Heart right ventricle (tissue), 16 donors: ENCODE results near the gene VKORC1L1. TPM values are rescaled to one million over a fixed set of nuclear protein-coding genes. Genes with fewer than 3 reads are reported as not detected.
A peak's percentile ranks its signal among the peaks of the same experiment; 100 is the strongest.

ENCODE experiments used
- ATAC-seq, 8 donors: fragments of 200-7000 bp; cut with Tn5 transposase; one replicate each; pipeline ENCODE4 v1.9.1; 2020; ENCODE audit warnings: mild to moderate bottlenecking in 8 of 8, moderate library complexity in 8 of 8, moderate number of reproducible peaks in 1 of 8
- DNase-seq, 2 donors: peaks; one replicate each; pipeline ENCODE4 v3.0.0-alpha.2; 2020
- H3K27ac ChIP-seq, 10 donors: fragments of 200-600 bp; sonication (generic) in 2 of 10; one replicate each; pipeline versions ENCODE4 v1.5.0 to v1.8.0; 2020 to 2022; ENCODE audit warnings: mild to moderate bottlenecking in 3 of 10
- H3K27me3 ChIP-seq, 7 donors: fragments of 200-600 bp; one replicate each; pipeline ENCODE4 v1.8.0; 2021 to 2022; ENCODE audit warnings: mild to moderate bottlenecking in 2 of 7
- H3K36me3 ChIP-seq, 9 donors: fragments of 200-600 bp; sonication (generic) in 1 of 9; one replicate each; pipeline versions ENCODE4 v1.5.0 to v1.8.0; 2020 to 2022; ENCODE audit warnings: mild to moderate bottlenecking in 2 of 9
- H3K4me1 ChIP-seq, 9 donors: fragments of 200-600 bp; sonication (generic) in 1 of 9; one replicate each; pipeline versions ENCODE4 v1.5.0 to v1.8.0; 2020 to 2022; ENCODE audit warnings: mild to moderate bottlenecking in 4 of 9
- H3K4me3 ChIP-seq, 10 donors: fragments of 200-600 bp; sonication (generic) in 2 of 10; one replicate each; pipeline versions ENCODE4 v1.5.0 to v1.8.0; 2020 to 2022; ENCODE audit warnings: mild to moderate bottlenecking in 7 of 10, moderate library complexity in 2 of 10
- H3K9me3 ChIP-seq, 11 donors: fragments of 200-600 bp in 10 of 11; sonication (generic) in 2 of 11; one replicate each; pipeline versions ENCODE4 v1.5.0 to v1.8.0; 2013 to 2022; ENCODE audit warnings: mild to moderate bottlenecking in 2 of 11, control low read depth in 1 of 11, moderate library complexity in 1 of 11
- CTCF ChIP-seq, 9 donors: fragments of 200-600 bp; sonication (generic) in 2 of 9; IDR thresholded peaks; one replicate each; pipeline versions ENCODE4 v1.5.0 to v1.8.0; 2021 to 2022; ENCODE audit warnings: antibody characterized with exemption in 9 of 9, mild to moderate bottlenecking in 5 of 9, moderate library complexity in 1 of 9
- WGBS, 2 donors: extraction: QIAGEN DNeasy Blood & Tissue Kit; methylation state at CpG; one replicate each; pipeline ENCODE4 v1.1.7; 2013; ENCODE audit warnings: inconsistent platforms in 1 of 2; 5-methylcytosine and 5-hydroxymethylcytosine counted together
- intact Hi-C, 10 donors: fragments of 100-400 bp; cut with DNase I; formaldehyde crosslinking; loops; one replicate each; pipeline versions ENCODE4 v1.11.1 to v1.14.2; 2022
- polyA plus RNA-seq, 2 donors: library from polyadenylated mRNA; stranded (reverse); fragments of 200-250 nt; gene quantifications; one replicate each; pipeline ENCODE4 v1.2.3, GENCODE V29; 2013
- total RNA-seq, 10 donors: library from RNA; stranded (reverse); fragmentation: NEBNext Ultra II Directional in 3 of 10; extraction: Animal tissue kit (Norgen Biotek cat#: 25700) in 3 of 10; gene quantifications; one replicate each; pipeline versions ENCODE4 v1.2.1 to v1.2.4, GENCODE V29; 2021 to 2023
- donor health status: Arrhythmogenic right ventricular cardiomyopathy.
- donor health status: ischemic (EF 13 %, LVEDD 7.1; RV severe dilation, severe dysfunction).
- donor health status: healthy with polysubstance abuse.
- donor health status: DM: no; HTN: yes; CAD: no.
- donor health status: DM: no; HTN: no; CAD: no.
- donor health status: ischemic (EF 25% LVEDD 6.9; RV normal size, moderate dysfunction).
- donor health status: ischemic (EF 25% LVEDD 5.7; RV mildly dilated, moderate dysfunction).
- donor health status: healthy.
- donor health status: DM: yes; HTN: yes; CAD: no.
- donor health status: Ischemic cardiomyopathy.
- donor health status: ischemic (EF 35%, LVEDD 5.7; RV mildly dilated, moderate dysfunction).
- donor health status: nonischemic (EF 11% LVEDD 7.7; RV severe dilation, severe dysfunction).
- donor health status: DM: yes; HTN: yes; CAD: no.
- donor health status: PGD.
- donor health status: ischemic (EF 29% LVEDD 5.4; RV normal size, mild dysfunction).
- donor health status: nonischemic (EF 23%, LVEDD 6.1; RV moderate dilation, normal function).

The VKORC1L1 gene
- total and polyA plus RNA-seq, 12 donors = 4.4 to 23.8 (median 17.0) TPM

GRCh38 chr7:65979583-65980477 lies 107.0 kb downstream of the VKORC1L1 start:
- H3K36me3 ChIP-seq = peaks cover 0 to 55% (median 5%) of the 10 kb centered on the region in 9 donors
- WGBS, 2 donors = 91 to 92% methylated on average over 28 to 29 of the region's 29 CpGs
- ATAC-seq (no peak), DNase-seq (no peak)
- no peaks in the 10 kb centered on the region for H3K9me3 ChIP-seq
- TF ChIP-seq CTCF (IDR thresholded peaks at IDR 0.05) = no peak
- H3K4me3 ChIP-seq = peak overlapping the region in 6 of 10 donors; percentile 85 to 98 (median 93)
- intact Hi-C loops = loop anchor here in 5 of 10 donors (10.0 kb wide), 2 partner anchors 95 to 105 kb away; partner anchors contain the start of genes VKORC1L1 (in 4 of the 5) and ASL (in 1 of the 5)
- peaks cover 0 to 28% (median 21%) of the 10 kb centered on the region in 9 donors for H3K4me1 ChIP-seq
- peak overlapping the region in 9 of 10 donors; percentile 49 to 96 (median 90) for H3K27ac ChIP-seq
- no peaks in the 10 kb centered on the region for H3K27me3 ChIP-seq

GRCh38 chr7:65980478-65981250 lies 107.8 kb downstream of the VKORC1L1 start:
- 35 to 46% methylated on average over 11 of the region's 11 CpGs for WGBS, 2 donors
- peak overlapping the region in 9 of 10 donors; percentile 75 to 96 (median 90) for H3K27ac ChIP-seq

GRCh38 chr7:65981965-65982792 lies 109.3 kb downstream of the VKORC1L1 start, which contains the start of gene GUSB:
GUSB (minus strand) TSS chr7:65982213; CDS start chr7:65982183, 30 bp downstream.
- Histone ChIP-seq H3K27ac (peak within 1 kb of the TSS; percentile 25 to 96 (median 89)), H3K27me3 (no peaks in the 10 kb centered on the region), H3K9me3 (no peaks in the 10 kb centered on the region), H3K4me1 (peaks cover 0 to 28% (median 21%) of the 10 kb centered on the region in 9 donors), H3K36me3 (peaks cover 0 to 31% (median 0%) of the 10 kb centered on the region in 9 donors), H3K4me3 (peak within 1 kb of the TSS; percentile 65 to 99 (median 91))
- ATAC-seq (peak; percentile 96 to 98 (median 97)), DNase-seq (peak; percentile 93 to 94)
- 5% methylated on average over 62 of the region's 62 CpGs for WGBS, 2 donors
- intact Hi-C loops = loop anchor here in 4 of 10 donors (10.0 kb wide), 2 partner anchors 93 to 107 kb away; partner anchors contain the start of genes VKORC1L1 (in 3 of the 4) and ASL (in 1 of the 4)
- no peak for TF ChIP-seq CTCF (IDR thresholded peaks at IDR 0.05)

More at GRCh38 chr7:65980478-65981250, 107.8 kb downstream of the VKORC1L1 start:
- Histone ChIP-seq H3K27me3 (no peaks in the 10 kb centered on the region), H3K9me3 (no peaks in the 10 kb centered on the region), H3K4me1 (peaks cover 0 to 28% (median 21%) of the 10 kb centered on the region in 9 donors), H3K36me3 (peaks cover 0 to 46% (median 0%) of the 10 kb centered on the region in 9 donors), H3K4me3 (peak overlapping the region in 9 of 10 donors; percentile 65 to 99 (median 91))
- DNase-seq = peak; percentile 41 to 71
- intact Hi-C loops = loop anchor here in 4 of 10 donors (10.0 kb wide), 2 partner anchors 94 to 106 kb away; partner anchors contain the start of genes VKORC1L1 (in 3 of the 4) and ASL (in 1 of the 4)
- no peak for TF ChIP-seq CTCF (IDR thresholded peaks at IDR 0.05)
- ATAC-seq = peak; percentile 37 to 83 (median 66)
